GM23248 (cell line): ENCODE data around the gene ATP2B1. TPM values are rescaled to one million over a fixed set of nuclear protein-coding genes. Genes with fewer than 3 reads are reported as not detected.

Source experiments
- DNase-seq: peaks from one replicate; pipeline ENCODE4 v3.0.0-alpha.2; 2015
- H2AFZ ChIP-seq: fragments of 200-600 bp; sonication (generic); 2 replicates; pipeline ENCODE4 v1.6.1; 2016; ENCODE audit warnings: antibody characterized with exemption
- H3F3A ChIP-seq: fragments of 200-600 bp; sonication (generic); 2 replicates; pipeline ENCODE4 v1.6.1; 2016; ENCODE audit warnings: mild to moderate bottlenecking, antibody characterized with exemption, mixed run types; ENCODE audit not compliant: insufficient read depth
- H3K27ac ChIP-seq: fragments of 200-600 bp; sonication (generic); 2 replicates; pipeline ENCODE4 v1.5.1; 2016; ENCODE audit warnings: mild to moderate bottlenecking
- H3K27me3 ChIP-seq: fragments of 200-600 bp; sonication (generic); replicated peaks from 2 replicates; pipeline ENCODE4 v1.6.1; 2016; ENCODE audit warnings: mild to moderate bottlenecking; ENCODE audit not compliant: insufficient read depth
- H3K36me3 ChIP-seq: fragments of 200-600 bp; sonication (generic); 2 replicates; pipeline ENCODE4 v1.6.1; 2016; ENCODE audit warnings: low read depth, mild to moderate bottlenecking
- H3K4me1 ChIP-seq: fragments of 200-600 bp; sonication (generic); 2 replicates; pipeline ENCODE4 v1.6.1; 2016; ENCODE audit warnings: mild to moderate bottlenecking; ENCODE audit not compliant: insufficient read depth
- H3K4me2 ChIP-seq: fragments of 200-600 bp; sonication (generic); one replicate; pipeline ENCODE4 v1.6.1; 2016; ENCODE audit warnings: mild to moderate bottlenecking; ENCODE audit not compliant: unreplicated experiment
- H3K4me3 ChIP-seq: fragments of 200-600 bp; sonication (generic); 2 replicates; pipeline ENCODE4 v1.5.1; 2016; ENCODE audit warnings: mild to moderate bottlenecking
- H3K79me2 ChIP-seq: fragments of 200-600 bp; sonication (generic); 2 replicates; pipeline ENCODE4 v1.6.1; 2016; ENCODE audit warnings: mild to moderate bottlenecking; ENCODE audit not compliant: insufficient read depth
- H3K9ac ChIP-seq: fragments of 200-600 bp; sonication (generic); 2 replicates; pipeline ENCODE4 v1.6.1; 2016; ENCODE audit warnings: mild to moderate bottlenecking
- H3K9me2 ChIP-seq: fragments of 200-600 bp; sonication (generic); 2 replicates; pipeline ENCODE4 v1.6.1; 2016; ENCODE audit warnings: mixed run types, mild to moderate bottlenecking, moderate library complexity; ENCODE audit not compliant: insufficient read depth
- H3K9me3 ChIP-seq: fragments of 200-600 bp; sonication (generic); one replicate; pipeline ENCODE4 v1.6.1; 2017; ENCODE audit warnings: low read depth
- H4K20me1 ChIP-seq: fragments of 200-600 bp; sonication (generic); 2 replicates; pipeline ENCODE4 v1.6.0; 2016; ENCODE audit not compliant: insufficient read depth
- EZH2 ChIP-seq: fragments of 200-600 bp; sonication (generic); IDR thresholded peaks from 2 replicates; pipeline ENCODE4 v1.6.1; 2018; ENCODE audit warnings: antibody characterized with exemption, mild to moderate bottlenecking; ENCODE audit not compliant: insufficient read depth, poor library complexity, severe bottlenecking
- EZH2phosphoT487 ChIP-seq: fragments of 200-600 bp; sonication (generic); IDR thresholded peaks from 2 replicates; pipeline ENCODE4 v1.6.1; 2018; ENCODE audit warnings: antibody characterized with exemption, moderate library complexity, mild to moderate bottlenecking, low read depth; ENCODE audit not compliant: insufficient read depth
- WGBS, 2 experiments: methylation state at CpG; one replicate each; pipeline ENCODE4 v1.1.6; 2015 to 2017; ENCODE audit warnings: low lambda C conversion rate in 2 of 2, low coverage in 1 of 2; ENCODE audit errors: missing lambda C conversion rate in 2 of 2; 5-methylcytosine and 5-hydroxymethylcytosine counted together
- in situ Hi-C: fragments of 300-500 bp; cut with MboI; formaldehyde crosslinking; loops from 2 replicates; pipeline ENCODE4 v1.15.0; 2020
- polyA plus RNA-seq: library from polyadenylated mRNA; unstranded; fragments of >200 nt; fragmentation: Nextera tagmentation; extraction: Ambion mirVana; gene quantifications from 2 replicates; pipeline ENCODE4 v1.2.1, GENCODE V29; 2016
- total RNA-seq: library from RNA; depleted of rRNA; stranded (reverse); fragments of >200 nt; shearing (Covaris generic); gene quantifications from 2 replicates; pipeline ENCODE4 v1.2.3, GENCODE V29; 2014

Gene ATP2B1
- total and polyA plus RNA-seq, 2 experiments from 2014 or later: 34.5 to 80.1 TPM

DNA sequence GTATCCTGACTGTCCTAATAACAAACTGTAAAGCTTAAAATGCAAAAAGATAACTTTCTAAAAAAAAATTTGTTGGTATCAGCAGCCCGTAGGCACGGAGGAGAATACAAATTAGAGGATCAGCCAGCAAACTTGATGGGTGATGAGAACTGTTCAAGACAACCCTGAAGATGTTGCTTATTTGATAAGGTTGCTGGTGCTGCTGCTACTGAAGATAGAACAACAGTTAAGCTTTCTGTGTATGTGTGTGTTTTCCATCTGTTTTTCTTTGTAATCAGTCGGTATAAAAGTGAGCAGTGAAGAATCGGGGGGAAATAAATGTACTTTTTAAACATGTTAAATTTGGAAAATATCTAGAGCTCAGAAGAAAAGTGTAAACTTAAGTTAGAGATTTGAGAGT is 115.4 kb downstream of the ATP2B1 start:
- H3K79me2 ChIP-seq: no peaks in the 10 kb centered on the region
- no peak overlapping the region for H3K4me2 ChIP-seq
- no peak overlapping the region for H2AFZ ChIP-seq
- 75 to 76% methylated on average over 4 of the region's 4 CpGs for WGBS, 2 experiments
- H3K9ac ChIP-seq: no peak overlapping the region
- H3K9me3 ChIP-seq: no peaks in the 10 kb centered on the region
- no peak overlapping the region for H3K4me3 ChIP-seq
- no peaks in the 10 kb centered on the region for H4K20me1 ChIP-seq
- peaks cover 20% of the 10 kb centered on the region for H3K36me3 ChIP-seq
- H3K9me2 ChIP-seq: 0 out of 2 replicates have a peak, but pooled peaks cover under 1% of the 10 kb centered on the region
- no peaks in the 10 kb centered on the region for H3F3A ChIP-seq
- in situ Hi-C loops: no loop called here
- H3K4me1 ChIP-seq: peaks cover 4% of the 10 kb centered on the region; the same call in 1 of the 2 replicates
- H3K27ac ChIP-seq: no peak overlapping the region
- no peak for TF ChIP-seq EZH2phosphoT487
- TF ChIP-seq EZH2: no peak
- no peak for DNase-seq
- H3K27me3 ChIP-seq: no peaks in the 10 kb centered on the region

DNA sequence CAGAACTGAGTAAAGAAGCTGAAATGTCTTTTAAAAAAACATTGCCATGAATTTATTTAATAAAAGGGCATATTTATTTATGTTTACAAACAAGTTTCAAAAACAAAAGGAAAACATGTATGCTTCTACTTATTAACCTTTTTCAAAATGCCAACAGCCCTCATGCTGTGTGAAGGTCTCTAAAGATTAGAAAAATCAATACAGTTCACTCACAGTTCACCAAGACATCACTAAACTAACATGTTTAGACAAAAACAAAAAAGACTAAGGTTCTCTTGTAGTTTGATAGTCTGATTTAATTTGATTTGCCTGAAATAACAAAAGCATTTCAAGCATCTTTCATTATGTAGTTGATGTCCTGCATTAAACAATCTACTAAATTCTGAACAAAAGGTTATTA is 118.9 kb downstream of the ATP2B1 start:
- 0 out of 2 replicates have a peak, but pooled peaks cover 7% of the 10 kb centered on the region for H3K9me2 ChIP-seq
- peaks cover 4% of the 10 kb centered on the region; the same call in 1 of the 2 replicates for H3K4me1 ChIP-seq
- no peaks in the 10 kb centered on the region for H3F3A ChIP-seq
- TF ChIP-seq EZH2phosphoT487: no peak
- no peak for TF ChIP-seq EZH2
- in situ Hi-C loops: no loop called here
- no peak overlapping the region for H3K4me2 ChIP-seq
- no peaks in the 10 kb centered on the region for H3K79me2 ChIP-seq
- H3K9ac ChIP-seq: no peak overlapping the region
- H3K9me3 ChIP-seq: no peaks in the 10 kb centered on the region
- no peak overlapping the region for H2AFZ ChIP-seq
- no peaks in the 10 kb centered on the region for H4K20me1 ChIP-seq
- H3K27ac ChIP-seq: no peak overlapping the region
- no peaks in the 10 kb centered on the region for H3K27me3 ChIP-seq
- peaks cover 28% of the 10 kb centered on the region for H3K36me3 ChIP-seq
- no peak for DNase-seq
- H3K4me3 ChIP-seq: no peak overlapping the region

DNA sequence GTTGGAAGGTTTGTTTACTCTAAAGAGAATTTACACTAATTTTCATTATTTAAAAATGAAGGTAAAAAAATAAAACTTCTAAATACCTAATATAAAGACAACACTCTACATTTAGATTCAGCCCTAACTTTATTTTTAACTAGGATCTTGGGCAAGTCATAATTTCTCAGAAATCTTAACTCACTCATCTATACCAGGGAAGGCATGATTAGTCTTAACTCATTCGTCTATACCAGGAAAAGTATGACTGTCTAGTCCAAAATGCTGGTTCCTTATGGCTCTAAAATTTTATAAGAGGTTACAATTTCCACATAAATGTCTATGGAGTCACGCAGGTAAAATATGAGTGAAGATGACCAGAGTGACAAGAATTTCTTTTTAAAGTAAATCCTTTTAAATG is 130.1 kb downstream of the ATP2B1 start:
- Histone ChIP-seq H3K4me3 (no peak overlapping the region), H3K4me2 (no peak overlapping the region), H3K79me2 (no peaks in the 10 kb centered on the region), H2AFZ (no peak overlapping the region), H3K36me3 (0 out of 2 replicates have a peak, but pooled peaks cover 2% of the 10 kb centered on the region), H3K9ac (no peak overlapping the region), H4K20me1 (no peaks in the 10 kb centered on the region), H3K4me1 (peaks cover 32% of the 10 kb centered on the region), H3K9me3 (no peaks in the 10 kb centered on the region), H3K27ac (no peak overlapping the region), H3K9me2 (no peaks in the 10 kb centered on the region), H3F3A (peaks cover 37% of the 10 kb centered on the region), H3K27me3 (no peaks in the 10 kb centered on the region)
- WGBS, 2 experiments: 98 to 99% methylated on average over 2 of the region's 2 CpGs
- DNase-seq: no peak
- in situ Hi-C loops: no loop called here
- TF ChIP-seq EZH2phosphoT487: no peak
- no peak for TF ChIP-seq EZH2

DNA sequence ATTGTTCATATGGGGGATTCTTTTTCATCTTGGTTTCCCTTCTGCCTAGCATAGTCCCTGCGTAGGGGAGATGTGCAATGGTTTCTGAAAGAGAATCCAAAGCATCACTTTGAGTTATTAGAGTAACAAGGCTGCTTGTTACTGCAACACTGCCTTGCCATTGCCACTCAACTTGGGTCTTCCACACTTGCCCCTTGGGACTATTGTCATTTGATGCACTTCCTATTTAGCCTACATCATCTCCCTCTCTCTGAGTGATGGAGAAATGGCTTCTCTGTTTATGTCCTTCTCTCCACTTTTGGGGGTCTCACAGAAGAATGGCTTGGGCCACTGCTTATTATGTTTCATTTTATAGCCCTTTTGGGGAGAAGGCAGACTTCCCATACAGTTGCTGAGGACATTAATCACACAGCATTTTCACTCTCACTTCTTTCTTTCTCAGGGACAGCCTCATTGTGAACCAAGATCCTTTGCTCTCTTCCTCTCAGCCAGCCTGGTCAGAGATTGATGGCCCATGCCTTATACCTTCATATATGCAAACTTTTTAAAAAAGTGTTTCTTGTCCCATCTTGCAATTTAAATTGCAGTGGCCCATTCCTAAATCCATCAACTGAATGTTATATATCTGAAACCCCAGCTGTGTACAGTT is 131.9 kb downstream of the ATP2B1 start:
- in situ Hi-C loops: no loop called here
- Histone ChIP-seq H4K20me1 (no peaks in the 10 kb centered on the region), H3K4me1 (peaks cover 49% of the 10 kb centered on the region), H3K9me3 (no peaks in the 10 kb centered on the region), H3K27ac (no peak overlapping the region), H3F3A (peaks cover 55% of the 10 kb centered on the region), H3K4me3 (no peak overlapping the region), H3K9ac (no peak overlapping the region), H3K36me3 (0 out of 2 replicates have a peak, but pooled peaks cover 2% of the 10 kb centered on the region), H3K9me2 (no peaks in the 10 kb centered on the region), H3K79me2 (no peaks in the 10 kb centered on the region), H3K27me3 (no peaks in the 10 kb centered on the region), H3K4me2 (no peak overlapping the region), H2AFZ (no peak overlapping the region)
- 96 to 100% methylated on average over 1 of the region's 1 CpG for WGBS, 2 experiments
- TF ChIP-seq EZH2 (no peak), EZH2phosphoT487 (no peak)
- DNase-seq: no peak
